ENCODE data around the gene FAM171A1.

DNA sequence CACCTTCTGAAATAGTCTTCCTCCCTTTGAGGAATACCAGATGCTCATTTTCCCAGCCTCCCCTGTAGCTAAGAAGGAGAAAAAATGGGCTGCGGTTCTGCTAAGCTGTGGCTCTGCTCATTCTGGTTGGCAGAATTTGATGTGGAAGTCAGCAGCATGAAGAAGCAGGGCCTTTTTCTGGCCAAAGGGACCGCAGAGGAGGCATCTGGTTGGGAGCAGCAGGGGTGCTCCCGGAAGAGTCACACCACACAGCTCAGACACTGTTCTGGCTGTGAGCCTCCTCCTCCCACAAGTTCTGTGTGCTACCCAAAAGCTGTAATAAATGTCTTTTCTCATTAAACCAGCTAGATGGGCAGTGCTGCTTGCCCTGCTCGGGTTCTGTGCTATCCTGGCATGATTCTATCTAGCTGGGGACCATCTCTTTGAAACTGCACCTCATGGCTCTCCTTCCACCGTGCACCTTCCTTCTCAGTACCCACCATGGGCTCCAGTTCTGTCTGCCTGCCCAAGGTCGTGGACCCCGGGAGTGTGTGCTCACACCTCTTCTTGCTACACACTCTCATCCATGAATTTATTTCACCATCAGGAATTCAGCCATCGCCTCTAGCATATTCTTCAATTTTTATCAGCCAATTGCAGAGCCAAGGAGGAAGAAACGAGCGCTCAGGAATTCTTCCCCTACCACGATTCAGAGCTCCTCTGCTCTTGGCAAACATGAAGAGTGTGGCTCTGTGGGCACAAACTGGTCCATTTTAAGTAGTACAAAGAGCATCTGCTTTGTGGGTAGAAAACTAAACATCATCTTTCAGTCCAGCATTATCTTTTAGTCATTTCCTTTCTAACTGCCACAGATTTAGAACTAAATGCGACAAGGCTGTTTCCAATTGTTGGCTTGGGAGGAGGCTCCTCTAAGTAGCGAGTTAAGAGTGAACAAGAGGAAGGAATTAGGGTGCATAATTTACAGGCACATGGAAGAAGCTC lies 76.9 kb downstream of the FAM171A1 start:
- TF ChIP-seq, protein P1, sequence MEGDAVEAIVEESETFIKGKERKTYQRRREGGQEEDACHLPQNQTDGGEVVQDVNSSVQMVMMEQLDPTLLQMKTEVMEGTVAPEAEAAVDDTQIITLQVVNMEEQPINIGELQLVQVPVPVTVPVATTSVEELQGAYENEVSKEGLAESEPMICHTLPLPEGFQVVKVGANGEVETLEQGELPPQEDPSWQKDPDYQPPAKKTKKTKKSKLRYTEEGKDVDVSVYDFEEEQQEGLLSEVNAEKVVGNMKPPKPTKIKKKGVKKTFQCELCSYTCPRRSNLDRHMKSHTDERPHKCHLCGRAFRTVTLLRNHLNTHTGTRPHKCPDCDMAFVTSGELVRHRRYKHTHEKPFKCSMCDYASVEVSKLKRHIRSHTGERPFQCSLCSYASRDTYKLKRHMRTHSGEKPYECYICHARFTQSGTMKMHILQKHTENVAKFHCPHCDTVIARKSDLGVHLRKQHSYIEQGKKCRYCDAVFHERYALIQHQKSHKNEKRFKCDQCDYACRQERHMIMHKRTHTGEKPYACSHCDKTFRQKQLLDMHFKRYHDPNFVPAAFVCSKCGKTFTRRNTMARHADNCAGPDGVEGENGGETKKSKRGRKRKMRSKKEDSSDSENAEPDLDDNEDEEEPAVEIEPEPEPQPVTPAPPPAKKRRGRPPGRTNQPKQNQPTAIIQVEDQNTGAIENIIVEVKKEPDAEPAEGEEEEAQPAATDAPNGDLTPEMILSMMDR (conservative IDR thresholded peaks at IDR 0.05; ENCODE audit: low read depth, low read length), result no peak
- TF ChIP-seq EZH2 (IDR thresholded peaks at IDR 0.05; ENCODE audit: borderline replicate concordance, low read depth, low read length, poor library complexity, severe bottlenecking), result no peak
